SK-N-SH treated with all-trans-retinoic acid at 6 μM for 48 hours (cell line): Measurements from ENCODE around the gene KLHL29.

ENCODE experiments used
- ESRRG ChIP-seq: fragments of 250-450 bp; sonication (Bioruptor Pico); IDR thresholded peaks from 2 replicates; pipeline ENCODE4 v1.6.1; 2021; ENCODE audit warnings: mild to moderate bottlenecking
- GLIS3 ChIP-seq: fragments of 250-450 bp; sonication (Bioruptor Pico); IDR thresholded peaks from 2 replicates; pipeline ENCODE4 v1.5.0; 2020; ENCODE audit warnings: mild to moderate bottlenecking, moderate library complexity
- ISL1 ChIP-seq: fragments of 250-450 bp; sonication (Bioruptor Pico); IDR thresholded peaks from 2 replicates; pipeline ENCODE4 v2.1.2; 2022; ENCODE audit warnings: mild to moderate bottlenecking, moderate library complexity
- RARB ChIP-seq: fragments of 250-450 bp; sonication (Bioruptor Pico); IDR thresholded peaks from 2 replicates; pipeline ENCODE4 v1.8.0; 2021; ENCODE audit warnings: mild to moderate bottlenecking, moderate library complexity
- ZC3H10 ChIP-seq: fragments of 250-450 bp; sonication (Bioruptor Pico); IDR thresholded peaks from 2 replicates; pipeline ENCODE4 v1.5.1; 2021; ENCODE audit warnings: mild to moderate bottlenecking, moderate library complexity
- ZFP3 ChIP-seq: fragments of 250-450 bp; sonication (Bioruptor Pico); IDR thresholded peaks from 2 replicates; pipeline ENCODE4 v1.5.0; 2020; ENCODE audit warnings: mild to moderate bottlenecking, moderate library complexity
- ZFP30 ChIP-seq: fragments of 450-650 bp; formaldehyde crosslinking; IDR thresholded peaks from 2 replicates; pipeline ENCODE4 v1.5.0; 2022; ENCODE audit warnings: mild to moderate bottlenecking, moderate library complexity
- TF ChIP-seq, protein P1 (sequence below): fragments of 250-450 bp; sonication (Bioruptor Pico); IDR thresholded peaks from 2 replicates; pipeline ENCODE4 v1.5.0; 2020; ENCODE audit warnings: mild to moderate bottlenecking, moderate library complexity
- TF ChIP-seq, protein P2 (sequence below): fragments of 250-450 bp; sonication (Bioruptor Pico); IDR thresholded peaks from 2 replicates; pipeline ENCODE4 v1.5.1; 2021; ENCODE audit warnings: mild to moderate bottlenecking, moderate library complexity

DNA sequence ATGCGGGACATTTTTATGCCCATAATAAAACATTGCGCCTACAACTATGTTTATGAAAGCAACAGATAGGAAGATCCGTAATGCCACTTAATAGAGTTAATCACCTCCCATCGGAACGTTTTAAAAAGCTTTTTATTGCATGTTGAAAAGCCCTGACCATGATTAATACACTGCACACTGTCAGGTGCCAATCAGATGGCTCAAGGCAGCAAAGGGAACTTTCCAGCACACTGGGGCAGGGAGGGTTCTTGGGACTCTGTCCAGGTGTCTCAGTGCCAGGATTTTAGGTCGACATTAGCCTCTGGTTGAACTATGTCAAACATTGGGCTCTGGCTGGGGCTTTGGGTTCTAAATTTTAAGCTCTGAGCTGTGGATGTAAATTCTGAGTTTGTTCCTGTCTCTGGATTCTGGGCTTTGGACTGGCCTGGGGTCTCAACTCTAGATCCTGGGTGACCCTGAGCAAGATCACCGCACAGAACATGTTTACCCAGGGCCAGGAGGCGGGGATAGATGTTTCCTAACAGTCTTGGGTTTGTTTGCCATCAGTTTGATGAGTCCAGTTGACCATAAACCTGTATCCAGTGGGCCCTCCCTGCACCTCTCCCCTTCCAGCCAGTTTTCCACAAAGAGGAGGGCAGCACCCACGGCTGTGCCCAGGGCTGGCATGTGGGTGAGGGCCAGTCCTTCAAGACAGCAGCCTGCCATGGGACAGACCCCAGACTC lies 279.2 kb downstream of the KLHL29 start:
- TF ChIP-seq GLIS3 (no peak), RARB (no peak), ISL1 (no peak), ZFP30 (CRISPR knock-in tag) (no peak), ZC3H10 (CRISPR knock-in tag) (no peak), ZFP3 (CRISPR knock-in tag) (no peak), ESRRG (CRISPR knock-in tag) (no peak)
- TF ChIP-seq, protein P1, sequence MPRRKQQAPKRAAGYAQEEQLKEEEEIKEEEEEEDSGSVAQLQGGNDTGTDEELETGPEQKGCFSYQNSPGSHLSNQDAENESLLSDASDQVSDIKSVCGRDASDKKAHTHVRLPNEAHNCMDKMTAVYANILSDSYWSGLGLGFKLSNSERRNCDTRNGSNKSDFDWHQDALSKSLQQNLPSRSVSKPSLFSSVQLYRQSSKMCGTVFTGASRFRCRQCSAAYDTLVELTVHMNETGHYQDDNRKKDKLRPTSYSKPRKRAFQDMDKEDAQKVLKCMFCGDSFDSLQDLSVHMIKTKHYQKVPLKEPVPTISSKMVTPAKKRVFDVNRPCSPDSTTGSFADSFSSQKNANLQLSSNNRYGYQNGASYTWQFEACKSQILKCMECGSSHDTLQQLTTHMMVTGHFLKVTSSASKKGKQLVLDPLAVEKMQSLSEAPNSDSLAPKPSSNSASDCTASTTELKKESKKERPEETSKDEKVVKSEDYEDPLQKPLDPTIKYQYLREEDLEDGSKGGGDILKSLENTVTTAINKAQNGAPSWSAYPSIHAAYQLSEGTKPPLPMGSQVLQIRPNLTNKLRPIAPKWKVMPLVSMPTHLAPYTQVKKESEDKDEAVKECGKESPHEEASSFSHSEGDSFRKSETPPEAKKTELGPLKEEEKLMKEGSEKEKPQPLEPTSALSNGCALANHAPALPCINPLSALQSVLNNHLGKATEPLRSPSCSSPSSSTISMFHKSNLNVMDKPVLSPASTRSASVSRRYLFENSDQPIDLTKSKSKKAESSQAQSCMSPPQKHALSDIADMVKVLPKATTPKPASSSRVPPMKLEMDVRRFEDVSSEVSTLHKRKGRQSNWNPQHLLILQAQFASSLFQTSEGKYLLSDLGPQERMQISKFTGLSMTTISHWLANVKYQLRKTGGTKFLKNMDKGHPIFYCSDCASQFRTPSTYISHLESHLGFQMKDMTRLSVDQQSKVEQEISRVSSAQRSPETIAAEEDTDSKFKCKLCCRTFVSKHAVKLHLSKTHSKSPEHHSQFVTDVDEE, result no peak
- TF ChIP-seq, protein P2, sequence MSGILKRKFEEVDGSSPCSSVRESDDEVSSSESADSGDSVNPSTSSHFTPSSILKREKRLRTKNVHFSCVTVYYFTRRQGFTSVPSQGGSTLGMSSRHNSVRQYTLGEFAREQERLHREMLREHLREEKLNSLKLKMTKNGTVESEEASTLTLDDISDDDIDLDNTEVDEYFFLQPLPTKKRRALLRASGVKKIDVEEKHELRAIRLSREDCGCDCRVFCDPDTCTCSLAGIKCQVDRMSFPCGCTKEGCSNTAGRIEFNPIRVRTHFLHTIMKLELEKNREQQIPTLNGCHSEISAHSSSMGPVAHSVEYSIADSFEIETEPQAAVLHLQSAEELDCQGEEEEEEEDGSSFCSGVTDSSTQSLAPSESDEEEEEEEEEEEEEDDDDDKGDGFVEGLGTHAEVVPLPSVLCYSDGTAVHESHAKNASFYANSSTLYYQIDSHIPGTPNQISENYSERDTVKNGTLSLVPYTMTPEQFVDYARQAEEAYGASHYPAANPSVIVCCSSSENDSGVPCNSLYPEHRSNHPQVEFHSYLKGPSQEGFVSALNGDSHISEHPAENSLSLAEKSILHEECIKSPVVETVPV (CRISPR knock-in tag), result no peak
